Renal pelvis (tissue), 4 donors: Measurements from ENCODE around the gene GSG1L2. TPM values are rescaled to one million over a fixed set of nuclear protein-coding genes. Genes with fewer than 3 reads are reported as not detected.
A peak's percentile ranks its signal among the peaks of the same experiment; 100 is the strongest.

ENCODE experiments used
- DNase-seq: peaks from one replicate; pipeline ENCODE4 v3.0.0-alpha.2; 2013
- polyA plus RNA-seq, 3 donors: library from polyadenylated mRNA; unstranded; fragments of 120-200 nt; gene quantifications; one replicate each; pipeline ENCODE4 v1.2.1, GENCODE V29; 2013; ENCODE audit not compliant: insufficient read length in 3 of 3

Gene GSG1L2
- polyA plus RNA-seq, 3 donors: not detected

- DNase-seq: no peak
Observed at GRCh38 chr17:9825641-9826150, 3.8 kb upstream of the GSG1L2 start, which contains the start of gene GLP2R. TSS of gene GLP2R (plus strand) at chr17:9825924. CDS start at chr17:9826064, 140 bp downstream.

GRCh38 chr17:9824797-9825338 is 3.0 kb upstream of the GSG1L2 start:
- DNase-seq: no peak

GRCh38 chr17:9824094-9824493 is 2.2 kb upstream of the GSG1L2 start:
- DNase-seq: no peak

- no peak for DNase-seq
Observed at GRCh38 chr17:9820448-9820847, 1.4 kb downstream of the GSG1L2 start.

GRCh38 chr17:9818760-9819159 is 3.1 kb downstream of the GSG1L2 start:
- DNase-seq: no peak

- peak; percentile 58 for DNase-seq
Observed at GRCh38 chr17:9817086-9817485, 4.8 kb downstream of the GSG1L2 start.

GRCh38 chr17:9816472-9816871 is 5.4 kb downstream of the GSG1L2 start:
- no peak for DNase-seq

GRCh38 chr17:9814337-9814945 is 7.4 kb downstream of the GSG1L2 start:
- DNase-seq: no peak

GRCh38 chr17:9813166-9813565 is 8.7 kb downstream of the GSG1L2 start:
- no peak for DNase-seq

- no peak for DNase-seq
Observed at GRCh38 chr17:9811537-9811936, 10.3 kb downstream of the GSG1L2 start.

GRCh38 chr17:9811086-9811485 is 10.8 kb downstream of the GSG1L2 start:
- no peak for DNase-seq

- DNase-seq: no peak
Observed at GRCh38 chr17:9810100-9810949, 11.6 kb downstream of the GSG1L2 start.

GRCh38 chr17:9809409-9809808 is 12.5 kb downstream of the GSG1L2 start:
- DNase-seq: no peak

GRCh38 chr17:9806699-9807098 is 15.2 kb downstream of the GSG1L2 start:
- no peak for DNase-seq

GRCh38 chr17:9805769-9806168 is 16.1 kb downstream of the GSG1L2 start:
- DNase-seq: no peak

GRCh38 chr17:9802697-9803096 is 19.2 kb downstream of the GSG1L2 start:
- no peak for DNase-seq

GRCh38 chr17:9802294-9802693 is 19.6 kb downstream of the GSG1L2 start:
- DNase-seq: no peak

GRCh38 chr17:9801505-9801904 is 20.4 kb downstream of the GSG1L2 start:
- no peak for DNase-seq

GRCh38 chr17:9798724-9799123 is 23.2 kb downstream of the GSG1L2 start:
- DNase-seq: no peak

GRCh38 chr17:9798008-9798407 is 23.9 kb downstream of the GSG1L2 start:
- DNase-seq: no peak

GRCh38 chr17:9792181-9792840 is 29.6 kb downstream of the GSG1L2 start:
- DNase-seq: no peak
